ENCODE results near the gene RBM8A.

The RBM8A gene

DNA sequence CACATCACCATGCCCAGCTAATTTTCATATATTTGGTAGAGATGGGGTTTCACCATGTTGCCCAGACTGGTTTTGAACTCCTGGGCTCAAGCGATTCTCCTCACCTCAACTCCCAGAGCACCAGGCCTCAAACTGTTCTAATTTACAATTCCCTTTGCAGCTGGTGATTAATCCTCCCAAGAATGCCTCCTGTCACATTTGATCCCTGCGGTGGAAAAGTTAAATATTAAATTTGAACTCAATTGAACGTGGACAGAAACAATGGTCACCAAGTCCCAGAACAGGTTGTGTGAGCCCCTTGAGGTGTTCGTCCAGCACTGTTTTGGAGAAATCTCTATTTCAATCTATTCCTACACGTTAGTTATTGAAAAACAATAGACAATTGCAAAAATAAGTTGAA is 39.7 kb downstream of the RBM8A start:
- ATAC-seq = no peak
- TF ChIP-seq, protein P1, sequence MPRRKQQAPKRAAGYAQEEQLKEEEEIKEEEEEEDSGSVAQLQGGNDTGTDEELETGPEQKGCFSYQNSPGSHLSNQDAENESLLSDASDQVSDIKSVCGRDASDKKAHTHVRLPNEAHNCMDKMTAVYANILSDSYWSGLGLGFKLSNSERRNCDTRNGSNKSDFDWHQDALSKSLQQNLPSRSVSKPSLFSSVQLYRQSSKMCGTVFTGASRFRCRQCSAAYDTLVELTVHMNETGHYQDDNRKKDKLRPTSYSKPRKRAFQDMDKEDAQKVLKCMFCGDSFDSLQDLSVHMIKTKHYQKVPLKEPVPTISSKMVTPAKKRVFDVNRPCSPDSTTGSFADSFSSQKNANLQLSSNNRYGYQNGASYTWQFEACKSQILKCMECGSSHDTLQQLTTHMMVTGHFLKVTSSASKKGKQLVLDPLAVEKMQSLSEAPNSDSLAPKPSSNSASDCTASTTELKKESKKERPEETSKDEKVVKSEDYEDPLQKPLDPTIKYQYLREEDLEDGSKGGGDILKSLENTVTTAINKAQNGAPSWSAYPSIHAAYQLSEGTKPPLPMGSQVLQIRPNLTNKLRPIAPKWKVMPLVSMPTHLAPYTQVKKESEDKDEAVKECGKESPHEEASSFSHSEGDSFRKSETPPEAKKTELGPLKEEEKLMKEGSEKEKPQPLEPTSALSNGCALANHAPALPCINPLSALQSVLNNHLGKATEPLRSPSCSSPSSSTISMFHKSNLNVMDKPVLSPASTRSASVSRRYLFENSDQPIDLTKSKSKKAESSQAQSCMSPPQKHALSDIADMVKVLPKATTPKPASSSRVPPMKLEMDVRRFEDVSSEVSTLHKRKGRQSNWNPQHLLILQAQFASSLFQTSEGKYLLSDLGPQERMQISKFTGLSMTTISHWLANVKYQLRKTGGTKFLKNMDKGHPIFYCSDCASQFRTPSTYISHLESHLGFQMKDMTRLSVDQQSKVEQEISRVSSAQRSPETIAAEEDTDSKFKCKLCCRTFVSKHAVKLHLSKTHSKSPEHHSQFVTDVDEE (CRISPR knock-in tag; IDR thresholded peaks at IDR 0.05) = no peak
- no peak for TF ChIP-seq ZNF8 (CRISPR knock-in tag; IDR thresholded peaks at IDR 0.05)
- no peak for TF ChIP-seq OSR1 (CRISPR knock-in tag; IDR thresholded peaks at IDR 0.05)
- TF ChIP-seq, protein P2, sequence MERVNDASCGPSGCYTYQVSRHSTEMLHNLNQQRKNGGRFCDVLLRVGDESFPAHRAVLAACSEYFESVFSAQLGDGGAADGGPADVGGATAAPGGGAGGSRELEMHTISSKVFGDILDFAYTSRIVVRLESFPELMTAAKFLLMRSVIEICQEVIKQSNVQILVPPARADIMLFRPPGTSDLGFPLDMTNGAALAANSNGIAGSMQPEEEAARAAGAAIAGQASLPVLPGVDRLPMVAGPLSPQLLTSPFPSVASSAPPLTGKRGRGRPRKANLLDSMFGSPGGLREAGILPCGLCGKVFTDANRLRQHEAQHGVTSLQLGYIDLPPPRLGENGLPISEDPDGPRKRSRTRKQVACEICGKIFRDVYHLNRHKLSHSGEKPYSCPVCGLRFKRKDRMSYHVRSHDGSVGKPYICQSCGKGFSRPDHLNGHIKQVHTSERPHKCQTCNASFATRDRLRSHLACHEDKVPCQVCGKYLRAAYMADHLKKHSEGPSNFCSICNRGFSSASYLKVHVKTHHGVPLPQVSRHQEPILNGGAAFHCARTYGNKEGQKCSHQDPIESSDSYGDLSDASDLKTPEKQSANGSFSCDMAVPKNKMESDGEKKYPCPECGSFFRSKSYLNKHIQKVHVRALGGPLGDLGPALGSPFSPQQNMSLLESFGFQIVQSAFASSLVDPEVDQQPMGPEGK (CRISPR knock-in tag; IDR thresholded peaks at IDR 0.05; ENCODE audit: borderline replicate concordance) = no peak
- TF ChIP-seq ZFP3 (CRISPR knock-in tag; IDR thresholded peaks at IDR 0.05) = no peak
- TF ChIP-seq CSDC2 (CRISPR knock-in tag; IDR thresholded peaks at IDR 0.05) = no peak
- TF ChIP-seq PPARA (CRISPR knock-in tag; IDR thresholded peaks at IDR 0.05; ENCODE audit: borderline replicate concordance) = no peak
- TF ChIP-seq BACH2 (CRISPR knock-in tag; IDR thresholded peaks at IDR 0.05; ENCODE audit: borderline replicate concordance) = no peak
- TF ChIP-seq ZNF70 (CRISPR knock-in tag; IDR thresholded peaks at IDR 0.05) = no peak
- TF ChIP-seq TOX (CRISPR knock-in tag; IDR thresholded peaks at IDR 0.05; ENCODE audit: borderline replicate concordance) = no peak
- no peak for TF ChIP-seq ZNF565 (CRISPR knock-in tag; conservative IDR thresholded peaks at IDR 0.05; ENCODE audit: low read depth)
- TF ChIP-seq ESRRG (CRISPR knock-in tag; IDR thresholded peaks at IDR 0.05) = no peak
- TF ChIP-seq, protein P3, sequence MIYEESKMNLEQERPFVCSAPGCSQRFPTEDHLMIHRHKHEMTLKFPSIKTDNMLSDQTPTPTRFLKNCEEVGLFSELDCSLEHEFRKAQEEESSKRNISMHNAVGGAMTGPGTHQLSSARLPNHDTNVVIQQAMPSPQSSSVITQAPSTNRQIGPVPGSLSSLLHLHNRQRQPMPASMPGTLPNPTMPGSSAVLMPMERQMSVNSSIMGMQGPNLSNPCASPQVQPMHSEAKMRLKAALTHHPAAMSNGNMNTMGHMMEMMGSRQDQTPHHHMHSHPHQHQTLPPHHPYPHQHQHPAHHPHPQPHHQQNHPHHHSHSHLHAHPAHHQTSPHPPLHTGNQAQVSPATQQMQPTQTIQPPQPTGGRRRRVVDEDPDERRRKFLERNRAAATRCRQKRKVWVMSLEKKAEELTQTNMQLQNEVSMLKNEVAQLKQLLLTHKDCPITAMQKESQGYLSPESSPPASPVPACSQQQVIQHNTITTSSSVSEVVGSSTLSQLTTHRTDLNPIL (CRISPR knock-in tag; IDR thresholded peaks at IDR 0.05; ENCODE audit: low read depth) = no peak
- TF ChIP-seq, protein P4, sequence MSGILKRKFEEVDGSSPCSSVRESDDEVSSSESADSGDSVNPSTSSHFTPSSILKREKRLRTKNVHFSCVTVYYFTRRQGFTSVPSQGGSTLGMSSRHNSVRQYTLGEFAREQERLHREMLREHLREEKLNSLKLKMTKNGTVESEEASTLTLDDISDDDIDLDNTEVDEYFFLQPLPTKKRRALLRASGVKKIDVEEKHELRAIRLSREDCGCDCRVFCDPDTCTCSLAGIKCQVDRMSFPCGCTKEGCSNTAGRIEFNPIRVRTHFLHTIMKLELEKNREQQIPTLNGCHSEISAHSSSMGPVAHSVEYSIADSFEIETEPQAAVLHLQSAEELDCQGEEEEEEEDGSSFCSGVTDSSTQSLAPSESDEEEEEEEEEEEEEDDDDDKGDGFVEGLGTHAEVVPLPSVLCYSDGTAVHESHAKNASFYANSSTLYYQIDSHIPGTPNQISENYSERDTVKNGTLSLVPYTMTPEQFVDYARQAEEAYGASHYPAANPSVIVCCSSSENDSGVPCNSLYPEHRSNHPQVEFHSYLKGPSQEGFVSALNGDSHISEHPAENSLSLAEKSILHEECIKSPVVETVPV (CRISPR knock-in tag; IDR thresholded peaks at IDR 0.05) = no peak
- no peak for TF ChIP-seq RARB (CRISPR knock-in tag; IDR thresholded peaks at IDR 0.05)
- no peak for TF ChIP-seq ISL1 (CRISPR knock-in tag; IDR thresholded peaks at IDR 0.05)
- TF ChIP-seq ZC3H10 (CRISPR knock-in tag; IDR thresholded peaks at IDR 0.05) = no peak

DNA sequence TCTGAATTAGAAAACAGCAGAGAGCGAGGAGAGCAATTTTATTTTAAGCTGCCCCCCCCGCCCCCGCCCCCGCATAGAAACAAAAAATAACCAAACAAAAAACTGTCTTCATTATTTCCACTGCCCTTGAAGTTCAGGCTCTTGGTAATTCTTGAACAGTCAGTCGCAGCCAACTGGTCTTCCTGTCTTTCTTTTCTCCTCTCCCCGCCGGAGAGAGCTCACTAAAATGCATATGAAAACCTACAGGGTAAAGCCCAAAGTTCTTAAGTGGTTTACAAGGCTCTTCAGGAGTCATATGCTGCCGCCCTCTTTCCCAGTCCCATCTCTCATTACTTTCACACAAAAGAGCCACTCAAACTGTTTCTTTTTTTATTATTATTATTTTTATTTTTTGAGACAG is 40.5 kb downstream of the RBM8A start:
- no peak for ATAC-seq
- TF ChIP-seq ZNF70 (CRISPR knock-in tag; IDR thresholded peaks at IDR 0.05) = no peak
- TF ChIP-seq, protein P1 (CRISPR knock-in tag; IDR thresholded peaks at IDR 0.05) = no peak
- no peak for TF ChIP-seq ZNF8 (CRISPR knock-in tag; IDR thresholded peaks at IDR 0.05)
- no peak for TF ChIP-seq TOX (CRISPR knock-in tag; IDR thresholded peaks at IDR 0.05; ENCODE audit: borderline replicate concordance)
- TF ChIP-seq, protein P2 (CRISPR knock-in tag; IDR thresholded peaks at IDR 0.05; ENCODE audit: borderline replicate concordance) = no peak
- no peak for TF ChIP-seq ZNF565 (CRISPR knock-in tag; conservative IDR thresholded peaks at IDR 0.05; ENCODE audit: low read depth)
- no peak for TF ChIP-seq ZFP30 (CRISPR knock-in tag; IDR thresholded peaks at IDR 0.05)
- no peak for TF ChIP-seq GLIS3 (CRISPR knock-in tag; IDR thresholded peaks at IDR 0.05)
- TF ChIP-seq, protein P4 (CRISPR knock-in tag; IDR thresholded peaks at IDR 0.05) = no peak
- no peak for TF ChIP-seq OSR1 (CRISPR knock-in tag; IDR thresholded peaks at IDR 0.05)
- TF ChIP-seq ARNTL (CRISPR knock-in tag; IDR thresholded peaks at IDR 0.05; ENCODE audit: borderline replicate concordance, low read depth) = no peak
- TF ChIP-seq, protein P5, sequence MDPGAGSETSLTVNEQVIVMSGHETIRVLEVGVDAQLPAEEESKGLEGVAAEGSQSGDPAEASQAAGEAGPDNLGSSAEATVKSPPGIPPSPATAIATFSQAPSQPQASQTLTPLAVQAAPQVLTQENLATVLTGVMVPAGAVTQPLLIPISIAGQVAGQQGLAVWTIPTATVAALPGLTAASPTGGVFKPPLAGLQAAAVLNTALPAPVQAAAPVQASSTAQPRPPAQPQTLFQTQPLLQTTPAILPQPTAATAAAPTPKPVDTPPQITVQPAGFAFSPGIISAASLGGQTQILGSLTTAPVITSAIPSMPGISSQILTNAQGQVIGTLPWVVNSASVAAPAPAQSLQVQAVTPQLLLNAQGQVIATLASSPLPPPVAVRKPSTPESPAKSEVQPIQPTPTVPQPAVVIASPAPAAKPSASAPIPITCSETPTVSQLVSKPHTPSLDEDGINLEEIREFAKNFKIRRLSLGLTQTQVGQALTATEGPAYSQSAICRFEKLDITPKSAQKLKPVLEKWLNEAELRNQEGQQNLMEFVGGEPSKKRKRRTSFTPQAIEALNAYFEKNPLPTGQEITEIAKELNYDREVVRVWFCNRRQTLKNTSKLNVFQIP (CRISPR knock-in tag; IDR thresholded peaks at IDR 0.05; ENCODE audit: borderline replicate concordance, low read depth) = no peak
- TF ChIP-seq PPARA (CRISPR knock-in tag; IDR thresholded peaks at IDR 0.05; ENCODE audit: borderline replicate concordance) = no peak

Measured in SK-N-SH treated with all-trans-retinoic acid at 6 μM for 48 hours (cell line).